ENCODE measurements around the gene FABP7. TPM values are rescaled to one million over a fixed set of nuclear protein-coding genes. Genes with fewer than 3 reads are reported as not detected.

Gene FABP7
- total and polyA plus RNA-seq, 5 donors from 2014 or later, result not detected

DNA sequence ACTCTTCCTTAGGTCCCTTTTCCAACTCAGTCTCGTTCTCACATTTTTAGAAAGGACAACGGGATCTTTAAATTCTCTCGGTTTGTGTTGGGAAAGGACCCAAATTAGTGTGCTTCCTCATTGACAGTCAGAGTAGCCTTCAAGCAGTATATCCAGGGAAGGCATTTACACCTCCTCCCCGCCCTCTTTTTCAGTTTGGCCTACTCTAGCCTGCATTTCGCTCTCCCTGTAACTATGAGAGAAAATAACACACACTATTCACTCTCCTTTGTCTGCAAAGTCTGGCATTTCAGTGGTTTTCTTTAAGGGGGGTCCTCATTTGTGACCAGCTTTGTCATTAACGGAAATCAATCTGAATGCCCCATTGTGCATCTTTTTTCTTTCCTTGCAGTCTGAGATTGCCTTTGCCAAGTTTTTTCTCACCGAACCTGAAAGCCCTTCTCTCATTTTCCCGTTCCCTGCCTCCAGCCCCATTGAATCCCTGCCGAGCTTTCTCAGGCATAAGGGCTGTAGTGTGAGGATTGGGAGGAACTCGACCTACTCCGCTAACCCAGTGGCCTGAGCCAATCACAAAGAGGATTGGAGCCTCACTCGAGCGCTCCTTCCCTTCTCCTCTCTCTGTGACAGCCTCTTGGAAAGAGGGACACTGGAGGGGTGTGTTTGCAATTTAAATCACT is 393 bp upstream of the FABP7 start:
- Histone ChIP-seq H3K36me3 (ENCODE audit: control insufficient read depth, insufficient read depth, low read length) (no peaks in the 10 kb centered on the region), H3K27ac (ENCODE audit: insufficient read depth, low read length, poor library complexity, severe bottlenecking) (no peak overlapping the region), H3K4me3 (ENCODE audit: low read depth, low read length) (no peak overlapping the region), H3K4me1 (ENCODE audit: control insufficient read depth, insufficient read depth, low read length, poor library complexity, severe bottlenecking) (no peaks in the 10 kb centered on the region), H3K9me3 (ENCODE audit: control insufficient read depth in 2 of 2, low read length in 2 of 2) (no peaks in the 10 kb centered on the region), H3K27me3 (ENCODE audit: control insufficient read depth, insufficient read depth, low read length) (no peaks in the 10 kb centered on the region)
- Mint-ChIP-seq H3K27me3 (peaks cover 6% of the 10 kb centered on the region), H3K4me3 (no peak overlapping the region), H3K27ac (peak overlapping the region in 1 of 3 donors; percentile 7), H3K36me3 (no peaks in the 10 kb centered on the region), H3K4me1 (no peaks in the 10 kb centered on the region), H3K9me3 (peaks cover 0 to 6% (median 2%) of the 10 kb centered on the region in 7 donors)
- no peak for DNase-seq
- ATAC-seq (ENCODE audit: low read depth in 2 of 2), result no peak

GRCh38 chr6:122780114-122780513 is 598 bp downstream of the FABP7 start:
- H3K4me1 ChIP-seq (ENCODE audit: control insufficient read depth, insufficient read depth, low read length, poor library complexity, severe bottlenecking), result no peaks in the 10 kb centered on the region
- peaks cover 0 to 6% (median under 1%) of the 10 kb centered on the region in 7 donors for H3K9me3 Mint-ChIP-seq

DNA sequence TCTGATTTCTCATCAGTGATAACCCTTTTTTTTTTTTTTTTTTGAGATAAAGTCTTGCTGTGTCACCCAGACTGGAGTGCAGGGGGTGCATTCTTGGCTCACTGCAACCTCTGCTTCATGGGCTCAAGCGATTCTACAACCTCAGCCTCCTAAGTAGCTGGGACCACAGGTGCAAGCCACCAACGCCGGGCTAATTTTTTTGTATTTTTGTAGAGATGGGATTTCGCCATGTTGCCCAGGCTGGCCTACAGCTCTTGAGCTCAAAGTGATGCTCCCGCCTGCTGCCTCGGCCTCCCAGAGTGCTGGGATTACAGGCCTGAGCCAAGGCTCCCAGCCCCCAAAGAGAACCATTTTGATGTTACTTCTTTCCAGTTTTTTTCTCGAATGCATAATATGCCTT is 2.2 kb downstream of the FABP7 start:
- no peaks in the 10 kb centered on the region for H3K36me3 ChIP-seq (ENCODE audit: control insufficient read depth, insufficient read depth, low read length)
- Mint-ChIP-seq H3K9me3 (peaks cover 0 to 3% (median 0%) of the 10 kb centered on the region in 7 donors), H3K36me3 (no peaks in the 10 kb centered on the region), H3K4me3 (no peak overlapping the region), H3K27ac (no peak overlapping the region), H3K27me3 (peaks cover 10% of the 10 kb centered on the region), H3K4me1 (no peaks in the 10 kb centered on the region)
- no peak overlapping the region for H3K27ac ChIP-seq (ENCODE audit: insufficient read depth, low read length, poor library complexity, severe bottlenecking)
- no peak for DNase-seq
- no peaks in the 10 kb centered on the region for H3K9me3 ChIP-seq (ENCODE audit: control insufficient read depth in 2 of 2, low read length in 2 of 2)
- H3K4me3 ChIP-seq (ENCODE audit: low read depth, low read length), result no peak overlapping the region
- no peaks in the 10 kb centered on the region for H3K27me3 ChIP-seq (ENCODE audit: control insufficient read depth, insufficient read depth, low read length)
- no peaks in the 10 kb centered on the region for H3K4me1 ChIP-seq (ENCODE audit: control insufficient read depth, insufficient read depth, low read length, poor library complexity, severe bottlenecking)
- no peak for ATAC-seq (ENCODE audit: low read depth in 2 of 2)

More at GRCh38 chr6:122780114-122780513, 598 bp downstream of the FABP7 start:
- no peak overlapping the region for H3K4me3 ChIP-seq (ENCODE audit: low read depth, low read length)
- H3K27me3 ChIP-seq (ENCODE audit: control insufficient read depth, insufficient read depth, low read length), result no peaks in the 10 kb centered on the region
- H3K36me3 ChIP-seq (ENCODE audit: control insufficient read depth, insufficient read depth, low read length), result no peaks in the 10 kb centered on the region
- no peaks in the 10 kb centered on the region for H3K4me1 Mint-ChIP-seq
- DNase-seq, result no peak
- no peaks in the 10 kb centered on the region for H3K9me3 ChIP-seq (ENCODE audit: control insufficient read depth in 2 of 2, low read length in 2 of 2)
- ATAC-seq (ENCODE audit: low read depth in 2 of 2), result no peak
- no peak overlapping the region for H3K27ac ChIP-seq (ENCODE audit: insufficient read depth, low read length, poor library complexity, severe bottlenecking)
- H3K27ac Mint-ChIP-seq, result no peak overlapping the region
- peaks cover 6% of the 10 kb centered on the region for H3K27me3 Mint-ChIP-seq
- H3K36me3 Mint-ChIP-seq, result no peaks in the 10 kb centered on the region
- no peak overlapping the region for H3K4me3 Mint-ChIP-seq

DNA sequence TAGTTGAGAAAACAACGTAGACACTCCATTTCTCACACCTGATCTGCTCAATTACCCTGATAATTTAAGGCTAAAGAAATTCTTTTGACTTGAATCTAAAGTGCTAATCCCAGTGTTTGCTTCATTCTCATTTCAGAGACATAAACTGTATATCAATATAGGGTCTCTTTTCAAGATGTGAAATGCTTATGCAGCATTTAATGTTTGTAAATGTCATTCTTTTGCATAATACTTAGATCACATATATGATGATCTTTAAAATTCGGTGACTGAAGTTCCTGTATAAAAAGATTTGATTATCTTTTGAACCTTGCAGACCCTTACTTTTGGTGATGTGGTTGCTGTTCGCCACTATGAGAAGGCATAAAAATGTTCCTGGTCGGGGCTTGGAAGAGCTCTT is 3.9 kb downstream of the FABP7 start:
- H3K27me3 ChIP-seq (ENCODE audit: control insufficient read depth, insufficient read depth, low read length), result peaks cover 2% of the 10 kb centered on the region
- no peaks in the 10 kb centered on the region for H3K4me1 ChIP-seq (ENCODE audit: control insufficient read depth, insufficient read depth, low read length, poor library complexity, severe bottlenecking)
- no peaks in the 10 kb centered on the region for H3K9me3 ChIP-seq (ENCODE audit: control insufficient read depth in 2 of 2, low read length in 2 of 2)
- no peak overlapping the region for H3K27ac ChIP-seq (ENCODE audit: insufficient read depth, low read length, poor library complexity, severe bottlenecking)
- H3K27me3 Mint-ChIP-seq, result peaks cover 21% of the 10 kb centered on the region
- ATAC-seq (ENCODE audit: low read depth in 2 of 2) (no peak), DNase-seq (no peak)
- H3K36me3 Mint-ChIP-seq, result no peaks in the 10 kb centered on the region
- H3K9me3 Mint-ChIP-seq, result peaks cover 0 to 1% (median 0%) of the 10 kb centered on the region in 7 donors
- H3K27ac Mint-ChIP-seq, result no peak overlapping the region
- H3K4me3 Mint-ChIP-seq, result no peak overlapping the region
- no peaks in the 10 kb centered on the region for H3K4me1 Mint-ChIP-seq
- H3K4me3 ChIP-seq (ENCODE audit: low read depth, low read length), result no peak overlapping the region
- H3K36me3 ChIP-seq (ENCODE audit: control insufficient read depth, insufficient read depth, low read length), result no peaks in the 10 kb centered on the region

DNA sequence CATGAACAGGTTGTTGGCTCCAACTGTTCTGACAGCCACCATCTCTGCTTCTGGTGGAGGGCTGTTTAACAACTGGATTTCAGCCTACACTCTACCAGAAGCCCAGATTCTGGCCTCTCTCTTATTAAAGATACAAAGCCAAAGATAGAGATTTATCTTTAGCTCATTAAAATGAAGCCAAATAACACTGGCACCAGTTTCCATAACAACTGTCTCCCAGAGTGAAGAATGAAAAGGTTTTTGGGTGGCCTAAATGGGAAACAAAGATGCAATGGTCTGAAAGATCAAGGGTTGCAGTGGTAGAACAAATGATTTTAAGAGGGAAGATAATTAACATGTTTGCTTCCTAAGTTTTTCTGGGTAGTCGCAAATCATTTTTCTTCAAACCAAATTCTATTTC is 6.4 kb downstream of the FABP7 start:
- Mint-ChIP-seq H3K4me3 (no peak overlapping the region), H3K36me3 (no peaks in the 10 kb centered on the region), H3K27me3 (peaks cover 39% of the 10 kb centered on the region), H3K9me3 (peaks cover 0 to 1% (median 0%) of the 10 kb centered on the region in 7 donors), H3K4me1 (peaks cover 0 to 13% (median 4%) of the 10 kb centered on the region in 4 donors), H3K27ac (no peak overlapping the region)
- Histone ChIP-seq H3K27ac (ENCODE audit: insufficient read depth, low read length, poor library complexity, severe bottlenecking) (no peak overlapping the region), H3K9me3 (ENCODE audit: control insufficient read depth in 2 of 2, low read length in 2 of 2) (no peaks in the 10 kb centered on the region), H3K4me3 (ENCODE audit: low read depth, low read length) (no peak overlapping the region), H3K36me3 (ENCODE audit: control insufficient read depth, insufficient read depth, low read length) (no peaks in the 10 kb centered on the region), H3K27me3 (ENCODE audit: control insufficient read depth, insufficient read depth, low read length) (peaks cover 14% of the 10 kb centered on the region), H3K4me1 (ENCODE audit: control insufficient read depth, insufficient read depth, low read length, poor library complexity, severe bottlenecking) (no peaks in the 10 kb centered on the region)
- DNase-seq, result no peak
- ATAC-seq (ENCODE audit: low read depth in 2 of 2), result no peak

DNA sequence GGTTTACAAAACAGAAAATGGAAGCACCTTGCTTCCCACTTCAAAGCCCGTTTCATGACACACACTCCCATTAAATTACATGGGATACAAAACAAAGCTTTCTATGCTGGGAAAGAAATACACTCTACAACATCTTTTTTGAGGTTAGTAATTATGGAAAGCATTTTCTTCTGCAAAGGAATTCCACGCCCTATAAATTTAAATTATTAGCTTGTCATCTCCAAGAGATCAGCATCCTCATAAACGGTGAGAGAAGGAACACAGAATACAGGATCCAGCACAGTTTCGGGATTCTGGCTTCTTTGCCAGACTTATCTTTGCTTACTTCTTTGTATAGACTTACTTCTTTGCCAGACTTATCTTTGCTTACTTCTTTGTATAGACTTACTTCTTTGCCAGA is 8.2 kb downstream of the FABP7 start:
- no peak for DNase-seq
- Mint-ChIP-seq H3K36me3 (no peaks in the 10 kb centered on the region), H3K27ac (no peak overlapping the region), H3K4me1 (peaks cover 0 to 13% (median 4%) of the 10 kb centered on the region in 4 donors), H3K4me3 (no peak overlapping the region), H3K9me3 (peaks cover 0 to 1% (median 0%) of the 10 kb centered on the region in 7 donors), H3K27me3 (peaks cover 48% of the 10 kb centered on the region)
- H3K27me3 ChIP-seq (ENCODE audit: control insufficient read depth, insufficient read depth, low read length), result peaks cover 14% of the 10 kb centered on the region
- no peaks in the 10 kb centered on the region for H3K9me3 ChIP-seq (ENCODE audit: control insufficient read depth in 2 of 2, low read length in 2 of 2)
- H3K36me3 ChIP-seq (ENCODE audit: control insufficient read depth, insufficient read depth, low read length), result no peaks in the 10 kb centered on the region
- ATAC-seq (ENCODE audit: low read depth in 2 of 2), result no peak
- H3K4me3 ChIP-seq (ENCODE audit: low read depth, low read length), result no peak overlapping the region
- H3K27ac ChIP-seq (ENCODE audit: insufficient read depth, low read length, poor library complexity, severe bottlenecking), result no peak overlapping the region
- H3K4me1 ChIP-seq (ENCODE audit: control insufficient read depth, insufficient read depth, low read length, poor library complexity, severe bottlenecking), result no peaks in the 10 kb centered on the region

- Mint-ChIP-seq H3K27ac (no peak overlapping the region), H3K4me1 (peaks cover 0 to 13% (median 4%) of the 10 kb centered on the region in 4 donors), H3K9me3 (peaks cover 0 to 1% (median 0%) of the 10 kb centered on the region in 7 donors), H3K4me3 (no peak overlapping the region), H3K36me3 (no peaks in the 10 kb centered on the region), H3K27me3 (peaks cover 50% of the 10 kb centered on the region)
- H3K9me3 ChIP-seq (ENCODE audit: control insufficient read depth in 2 of 2, low read length in 2 of 2), result no peaks in the 10 kb centered on the region
- no peaks in the 10 kb centered on the region for H3K36me3 ChIP-seq (ENCODE audit: control insufficient read depth, insufficient read depth, low read length)
- no peaks in the 10 kb centered on the region for H3K4me1 ChIP-seq (ENCODE audit: control insufficient read depth, insufficient read depth, low read length, poor library complexity, severe bottlenecking)
- no peak overlapping the region for H3K27ac ChIP-seq (ENCODE audit: insufficient read depth, low read length, poor library complexity, severe bottlenecking)
- peaks cover 14% of the 10 kb centered on the region for H3K27me3 ChIP-seq (ENCODE audit: control insufficient read depth, insufficient read depth, low read length)
- no peak for DNase-seq
- no peak overlapping the region for H3K4me3 ChIP-seq (ENCODE audit: low read depth, low read length)
- no peak for ATAC-seq (ENCODE audit: low read depth in 2 of 2)
Observed at GRCh38 chr6:122788208-122788607, 8.7 kb downstream of the FABP7 start.

DNA sequence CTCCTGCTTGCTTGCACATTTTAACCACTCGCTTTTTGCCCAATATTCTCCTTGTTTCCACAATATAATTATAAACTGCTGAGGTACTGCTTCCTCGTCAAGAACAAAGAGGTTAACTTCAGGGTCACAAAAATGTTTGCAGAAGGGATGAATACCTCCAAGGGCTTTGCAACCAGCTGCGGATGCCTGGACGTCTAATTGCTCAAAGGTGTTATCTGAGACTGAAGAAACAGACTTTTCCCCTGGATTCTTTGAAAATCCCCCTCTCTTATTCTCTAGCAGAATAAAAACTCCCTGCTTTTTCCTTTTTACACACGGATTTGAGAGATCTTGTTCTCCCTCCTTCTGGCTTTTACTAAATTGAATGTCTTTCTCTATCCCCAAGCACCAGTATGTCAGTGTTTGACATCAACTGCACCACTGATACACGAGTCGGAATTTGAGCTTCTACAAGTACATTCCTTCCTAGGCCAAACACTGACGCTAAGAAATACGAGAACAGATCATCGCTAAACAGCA is 9.2 kb downstream of the FABP7 start:
- Mint-ChIP-seq H3K4me1 (peaks cover 0 to 13% (median 4%) of the 10 kb centered on the region in 4 donors), H3K9me3 (peaks cover 0 to 1% (median 0%) of the 10 kb centered on the region in 7 donors), H3K36me3 (no peaks in the 10 kb centered on the region), H3K4me3 (peak overlapping the region in 1 of 4 donors; percentile 1), H3K27me3 (peaks cover 50% of the 10 kb centered on the region), H3K27ac (no peak overlapping the region)
- DNase-seq, result no peak
- ATAC-seq (ENCODE audit: low read depth in 2 of 2), result no peak
- Histone ChIP-seq H3K9me3 (ENCODE audit: control insufficient read depth in 2 of 2, low read length in 2 of 2) (no peaks in the 10 kb centered on the region), H3K27ac (ENCODE audit: insufficient read depth, low read length, poor library complexity, severe bottlenecking) (no peak overlapping the region), H3K4me3 (ENCODE audit: low read depth, low read length) (no peak overlapping the region), H3K4me1 (ENCODE audit: control insufficient read depth, insufficient read depth, low read length, poor library complexity, severe bottlenecking) (no peaks in the 10 kb centered on the region), H3K36me3 (ENCODE audit: control insufficient read depth, insufficient read depth, low read length) (no peaks in the 10 kb centered on the region), H3K27me3 (ENCODE audit: control insufficient read depth, insufficient read depth, low read length) (peaks cover 14% of the 10 kb centered on the region)
